Psoas muscle (tissue), 8 donors: Measurements from ENCODE around the gene TCF12. TPM values are rescaled to one million over a fixed set of nuclear protein-coding genes. Genes with fewer than 3 reads are reported as not detected.

Experiments used
- ATAC-seq, 4 donors: fragments of 200-7000 bp; cut with Tn5 transposase; one replicate each; pipeline ENCODE4 v1.9.1; 2020; ENCODE audit warnings: moderate library complexity in 3 of 4, mild to moderate bottlenecking in 2 of 4
- DNase-seq, 2 donors: peaks; one replicate each; pipeline ENCODE4 v3.0.0-alpha.2; 2020
- H3K27ac ChIP-seq: fragments of 200-600 bp; one replicate; pipeline ENCODE4 v1.8.0; 2022
- H3K27me3 ChIP-seq, 3 donors: fragments of 200-600 bp in 1 of 3; one replicate each; pipeline versions ENCODE4 v1.6.1 to v1.8.0; 2013 to 2022; ENCODE audit warnings: low read length in 2 of 3, mild to moderate bottlenecking in 2 of 3, moderate library complexity in 1 of 3; ENCODE audit not compliant: insufficient read depth in 3 of 3
- H3K36me3 ChIP-seq, 2 donors: fragments of 200-600 bp in 1 of 2; one replicate each; pipeline versions ENCODE4 v1.6.1 to v1.8.0; 2013 to 2022; ENCODE audit warnings: low read depth in 1 of 2, mild to moderate bottlenecking in 1 of 2, moderate library complexity in 1 of 2; ENCODE audit not compliant: insufficient read depth in 1 of 2
- H3K4me1 ChIP-seq: fragments of 200-600 bp; one replicate; pipeline ENCODE4 v1.8.0; 2022
- H3K4me3 ChIP-seq: fragments of 200-600 bp; one replicate; pipeline ENCODE4 v1.8.0; 2022; ENCODE audit warnings: mild to moderate bottlenecking
- H3K9me3 ChIP-seq: fragments of 200-600 bp; one replicate; pipeline ENCODE4 v1.8.0; 2022
- WGBS, 3 donors: extraction: QIAGEN DNeasy Blood & Tissue Kit; methylation state at CpG; one replicate each; pipeline versions ENCODE4 v1.1.6 to v1.1.7; 2013; 5-methylcytosine and 5-hydroxymethylcytosine counted together
- intact Hi-C, 2 donors: fragments of 100-400 bp; cut with DNase I; formaldehyde crosslinking; loops; one replicate each; pipeline versions ENCODE4 v1.11.0 to v1.14.2; 2022
- polyA plus RNA-seq, 3 donors: library from polyadenylated mRNA; stranded (reverse); fragments of 200-250 nt; gene quantifications; one replicate each; pipeline ENCODE4 v1.2.3, GENCODE V29; 2013
- total RNA-seq, 4 donors: library from RNA; stranded (reverse); fragmentation: NEBNext Ultra II Directional in 2 of 4; extraction: Animal tissue kit (Norgen Biotek cat#: 25700) in 2 of 4; gene quantifications; one replicate each; pipeline versions ENCODE4 v1.2.1 to v1.2.4, GENCODE V29; 2021 to 2023
- TF ChIP-seq, protein P1 (sequence below): fragments of 200-600 bp; IDR thresholded peaks from one replicate; pipeline ENCODE4 v1.8.0; 2022; ENCODE audit warnings: antibody characterized with exemption
- donor health status: healthy with polysubstance abuse.
- donor health status: DM: no; HTN: no; CAD: no; lungs with moderate emphysema.
- donor health status: Bipolar disorder and iron deficiency.
- donor health status: healthy.
- donor health status: DM: yes; HTN: yes; CAD: no.
- donor health status: DM: no; HTN: no; CAD: no.
- donor health status: DM: no; HTN: no; CAD: no.
- donor health status: DM: yes; HTN: yes; CAD: no.

TCF12 gene
- total and polyA plus RNA-seq, 7 donors: 10.5 to 53.1 (median 30.5) TPM

DNA sequence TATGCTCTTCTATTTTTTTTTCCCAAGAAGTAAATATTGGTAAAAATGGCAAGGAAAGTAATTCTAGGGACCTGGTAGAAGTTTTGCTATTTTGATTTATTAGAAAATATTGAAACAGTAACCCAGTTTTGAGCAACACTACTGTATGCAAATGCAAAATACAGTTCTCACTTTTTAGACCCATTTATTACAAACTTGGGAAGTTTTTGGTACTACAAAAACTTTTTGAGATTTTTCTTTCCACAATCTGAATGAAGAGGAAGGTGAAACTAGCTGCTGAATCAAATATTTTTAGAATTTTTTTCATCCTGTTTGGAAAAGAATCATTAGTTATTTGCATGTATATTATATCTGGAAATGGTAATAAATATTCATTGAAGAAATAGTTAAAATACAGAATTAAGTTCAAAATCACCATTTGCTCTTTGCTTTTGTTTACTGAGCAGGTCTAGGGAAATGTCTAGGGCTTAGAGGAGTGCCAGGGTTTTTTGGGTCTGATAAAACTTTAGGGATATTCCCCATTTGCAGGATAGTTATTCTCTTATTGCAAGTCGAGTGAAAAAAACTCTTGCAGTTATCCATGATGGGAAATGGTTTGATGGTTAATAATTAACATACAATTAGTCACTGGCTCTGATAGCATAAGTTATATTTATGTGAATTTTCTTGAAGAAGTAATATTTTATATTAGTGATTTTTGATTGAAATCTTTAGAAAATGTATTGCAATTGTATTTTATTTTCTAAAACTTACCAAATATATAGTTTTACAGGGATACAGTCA lies 47.0 kb downstream of the TCF12 start:
- TF ChIP-seq, protein P1, sequence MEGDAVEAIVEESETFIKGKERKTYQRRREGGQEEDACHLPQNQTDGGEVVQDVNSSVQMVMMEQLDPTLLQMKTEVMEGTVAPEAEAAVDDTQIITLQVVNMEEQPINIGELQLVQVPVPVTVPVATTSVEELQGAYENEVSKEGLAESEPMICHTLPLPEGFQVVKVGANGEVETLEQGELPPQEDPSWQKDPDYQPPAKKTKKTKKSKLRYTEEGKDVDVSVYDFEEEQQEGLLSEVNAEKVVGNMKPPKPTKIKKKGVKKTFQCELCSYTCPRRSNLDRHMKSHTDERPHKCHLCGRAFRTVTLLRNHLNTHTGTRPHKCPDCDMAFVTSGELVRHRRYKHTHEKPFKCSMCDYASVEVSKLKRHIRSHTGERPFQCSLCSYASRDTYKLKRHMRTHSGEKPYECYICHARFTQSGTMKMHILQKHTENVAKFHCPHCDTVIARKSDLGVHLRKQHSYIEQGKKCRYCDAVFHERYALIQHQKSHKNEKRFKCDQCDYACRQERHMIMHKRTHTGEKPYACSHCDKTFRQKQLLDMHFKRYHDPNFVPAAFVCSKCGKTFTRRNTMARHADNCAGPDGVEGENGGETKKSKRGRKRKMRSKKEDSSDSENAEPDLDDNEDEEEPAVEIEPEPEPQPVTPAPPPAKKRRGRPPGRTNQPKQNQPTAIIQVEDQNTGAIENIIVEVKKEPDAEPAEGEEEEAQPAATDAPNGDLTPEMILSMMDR: no peak
- DNase-seq (no peak), ATAC-seq (no peak)
- Histone ChIP-seq H3K36me3 (no peaks in the 10 kb centered on the region), H3K9me3 (no peaks in the 10 kb centered on the region), H3K27ac (no peak overlapping the region), H3K27me3 (no peaks in the 10 kb centered on the region), H3K4me1 (peaks cover 41% of the 10 kb centered on the region), H3K4me3 (no peak overlapping the region)
- intact Hi-C loops: no loop called here
- 66 to 74% (median 66%) methylated on average over 1 of the region's 1 CpG for WGBS, 3 donors

DNA sequence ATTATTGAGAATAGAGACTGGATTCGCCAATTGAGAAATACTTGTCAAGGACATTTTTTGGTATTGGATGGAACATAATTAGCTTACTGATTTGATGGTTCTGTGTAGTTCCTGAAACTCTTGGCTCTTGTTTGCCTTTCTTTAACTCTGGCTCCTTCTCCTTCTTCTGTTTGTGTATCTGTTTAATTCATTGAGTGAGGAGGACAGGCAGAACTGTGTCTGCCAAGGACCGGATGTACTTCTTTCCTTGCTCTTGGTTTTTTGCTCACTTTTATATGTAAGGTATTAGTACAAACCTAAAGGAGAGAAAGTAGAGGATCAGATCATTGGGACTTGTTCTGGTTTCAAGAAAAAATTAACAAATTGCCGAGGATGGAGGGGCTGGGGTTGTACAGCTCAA lies 48.9 kb downstream of the TCF12 start:
- Histone ChIP-seq H3K4me3 (no peak overlapping the region), H3K9me3 (no peaks in the 10 kb centered on the region), H3K36me3 (no peaks in the 10 kb centered on the region), H3K4me1 (peaks cover 38% of the 10 kb centered on the region), H3K27ac (no peak overlapping the region), H3K27me3 (no peaks in the 10 kb centered on the region)
- ATAC-seq (no peak), DNase-seq (no peak)
- 71 to 91% (median 82%) methylated on average over 3 of the region's 3 CpGs for WGBS, 3 donors
- TF ChIP-seq, protein P1: no peak
- intact Hi-C loops: no loop called here

DNA sequence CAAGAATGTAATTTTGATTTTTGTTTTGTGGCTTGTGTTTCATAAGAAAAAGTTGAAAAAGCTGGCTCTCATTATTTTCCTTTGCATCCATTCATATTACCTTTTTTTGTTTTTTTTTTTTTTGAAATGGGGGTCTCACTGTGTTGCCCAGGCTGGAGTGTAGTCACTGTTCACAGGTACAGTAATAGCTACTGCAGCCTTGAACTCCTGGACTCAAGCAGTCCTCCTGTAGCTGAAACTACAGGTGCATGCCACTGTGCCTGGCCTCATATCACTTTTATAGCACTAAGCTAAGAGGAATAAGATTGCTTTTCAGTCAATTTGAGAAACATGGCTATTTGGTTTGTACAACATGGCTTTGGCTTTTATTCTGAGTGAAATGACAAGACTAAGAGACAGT lies 49.8 kb downstream of the TCF12 start:
- ATAC-seq: no peak
- Histone ChIP-seq H3K36me3 (no peaks in the 10 kb centered on the region), H3K27ac (no peak overlapping the region), H3K4me1 (peaks cover 29% of the 10 kb centered on the region), H3K9me3 (no peaks in the 10 kb centered on the region), H3K4me3 (no peak overlapping the region), H3K27me3 (no peaks in the 10 kb centered on the region)
- DNase-seq: no peak
- intact Hi-C loops: loop anchor here in 1 of 2 donors (1.0 kb wide), 1 partner anchor 12 kb away; no protein-coding TSS in a partner anchor
- TF ChIP-seq, protein P1: no peak

DNA sequence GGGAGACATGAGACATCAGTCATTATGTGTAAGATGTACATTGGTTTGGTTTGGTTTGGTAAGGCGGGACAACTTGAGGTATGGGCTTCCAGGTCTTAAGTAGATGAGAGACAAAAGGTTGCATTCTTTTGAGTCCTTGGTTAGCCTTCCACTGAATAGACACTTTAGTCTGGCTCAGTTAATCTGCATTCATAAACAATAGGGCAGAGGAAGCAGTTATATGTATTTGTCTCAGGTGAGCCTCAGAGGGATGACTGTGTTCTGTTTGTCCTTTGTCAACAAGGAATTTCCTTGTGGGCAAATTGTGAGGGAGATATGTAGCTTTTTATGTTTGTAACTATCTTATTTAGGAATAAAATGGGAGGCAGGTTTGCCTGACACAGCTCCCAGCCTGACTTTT lies 50.4 kb downstream of the TCF12 start:
- WGBS, 3 donors: 92 to 100% (median 97%) methylated on average over 1 of the region's 1 CpG
- no peaks in the 10 kb centered on the region for H3K27me3 ChIP-seq
- ATAC-seq (no peak), DNase-seq (no peak)
- TF ChIP-seq, protein P1: no peak
- no peak overlapping the region for H3K27ac ChIP-seq
- H3K9me3 ChIP-seq: no peaks in the 10 kb centered on the region
- H3K36me3 ChIP-seq: no peaks in the 10 kb centered on the region
- intact Hi-C loops: loop anchor here in 1 of 2 donors (1.0 kb wide), 1 partner anchor 11 kb away; no protein-coding TSS in a partner anchor
- peaks cover 24% of the 10 kb centered on the region for H3K4me1 ChIP-seq
- H3K4me3 ChIP-seq: no peak overlapping the region
